NCI-H2227 (cell line): Measurements from ENCODE around the gene SCYL1.

ENCODE experiments used
- DNase-seq: peaks from one replicate; lab custom pipeline; 2025; ENCODE audit not compliant: unreplicated experiment; lab: John Stamatoyannopoulos, UW

Gene SCYL1

DNA sequence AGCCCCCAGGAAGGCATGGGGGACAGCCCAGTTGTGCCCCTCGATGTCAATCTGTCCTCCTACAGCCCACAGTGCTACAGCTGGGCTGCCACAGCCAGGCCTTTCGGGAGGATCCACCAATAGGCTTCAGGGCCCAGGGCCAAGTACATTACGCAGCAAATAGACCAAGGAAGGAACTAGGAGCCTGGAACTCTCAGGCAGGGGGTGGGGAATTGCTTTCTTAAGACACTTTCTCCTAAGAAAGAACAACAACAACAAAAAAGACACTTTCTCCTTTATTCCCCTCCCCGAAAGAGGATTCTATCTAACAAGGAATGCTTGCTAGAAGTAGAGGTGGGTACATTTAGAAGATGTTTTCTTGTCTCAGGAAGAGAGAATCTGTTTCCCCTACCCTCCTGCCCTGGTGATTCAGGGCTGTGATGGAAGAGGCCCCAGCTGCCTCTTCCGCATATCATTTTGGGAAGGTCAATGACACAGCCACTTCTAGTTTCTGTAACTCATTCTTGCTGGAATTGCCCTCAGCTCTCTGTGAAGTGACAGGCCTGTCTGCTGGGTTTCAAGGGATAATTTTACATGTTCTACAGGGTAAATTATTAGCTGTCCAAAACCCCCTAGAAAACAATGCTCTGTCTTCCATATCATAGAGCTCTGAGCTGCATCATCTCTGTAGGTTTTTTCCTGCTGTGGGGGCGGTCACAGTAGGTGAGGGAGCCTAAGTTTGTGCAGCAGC lies 32.1 kb upstream of the SCYL1 start:
- peak; percentile 85 for DNase-seq

- peak; percentile 55 for DNase-seq
These were observed 31.3 kb upstream of the SCYL1 start for GRCh38 chr11:65493367-65494176.

DNA sequence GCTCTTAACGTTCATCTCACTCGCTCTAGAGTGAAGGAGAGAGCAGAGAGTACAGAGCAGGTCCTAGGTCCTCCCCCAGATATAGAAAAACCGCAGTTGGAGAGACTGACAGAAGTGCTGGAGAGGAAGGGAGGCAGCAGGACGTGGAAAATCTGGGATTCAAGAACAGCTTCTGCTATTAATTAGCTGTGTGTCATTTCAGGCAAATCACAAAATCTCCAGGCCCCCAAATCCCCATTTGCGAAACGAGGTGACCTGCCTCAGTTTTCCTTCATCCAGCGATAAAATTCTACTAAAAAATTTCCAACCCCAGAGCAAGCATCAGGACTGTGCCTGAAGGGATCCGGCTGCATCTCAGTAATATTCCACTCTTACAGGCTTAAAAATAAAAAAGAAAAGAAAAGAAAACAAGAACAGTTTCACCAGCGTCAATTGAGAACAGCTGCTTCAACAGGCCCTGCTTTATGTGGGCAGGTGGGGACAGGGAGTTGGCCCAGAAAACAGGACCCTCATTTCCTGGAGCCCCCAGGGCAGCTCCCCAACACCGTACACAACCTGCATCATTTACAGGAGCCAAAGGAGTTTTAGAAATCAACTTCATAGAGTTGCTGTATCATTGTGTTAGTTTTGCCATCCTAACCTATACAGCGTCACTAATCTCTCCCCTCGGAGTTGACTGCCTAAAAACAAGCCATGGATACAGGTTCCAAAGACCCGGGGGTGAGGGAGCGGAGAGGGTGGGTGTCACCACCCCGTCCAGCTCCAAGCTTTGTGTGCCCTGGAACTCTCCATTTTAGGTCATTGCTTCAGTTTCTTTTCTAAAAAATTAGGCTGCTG lies 28.4 kb upstream of the SCYL1 start:
- DNase-seq: peak; percentile 29

GRCh38 chr11:65497141-65498041 lies 27.5 kb upstream of the SCYL1 start:
- peak; percentile 99 for DNase-seq

DNA sequence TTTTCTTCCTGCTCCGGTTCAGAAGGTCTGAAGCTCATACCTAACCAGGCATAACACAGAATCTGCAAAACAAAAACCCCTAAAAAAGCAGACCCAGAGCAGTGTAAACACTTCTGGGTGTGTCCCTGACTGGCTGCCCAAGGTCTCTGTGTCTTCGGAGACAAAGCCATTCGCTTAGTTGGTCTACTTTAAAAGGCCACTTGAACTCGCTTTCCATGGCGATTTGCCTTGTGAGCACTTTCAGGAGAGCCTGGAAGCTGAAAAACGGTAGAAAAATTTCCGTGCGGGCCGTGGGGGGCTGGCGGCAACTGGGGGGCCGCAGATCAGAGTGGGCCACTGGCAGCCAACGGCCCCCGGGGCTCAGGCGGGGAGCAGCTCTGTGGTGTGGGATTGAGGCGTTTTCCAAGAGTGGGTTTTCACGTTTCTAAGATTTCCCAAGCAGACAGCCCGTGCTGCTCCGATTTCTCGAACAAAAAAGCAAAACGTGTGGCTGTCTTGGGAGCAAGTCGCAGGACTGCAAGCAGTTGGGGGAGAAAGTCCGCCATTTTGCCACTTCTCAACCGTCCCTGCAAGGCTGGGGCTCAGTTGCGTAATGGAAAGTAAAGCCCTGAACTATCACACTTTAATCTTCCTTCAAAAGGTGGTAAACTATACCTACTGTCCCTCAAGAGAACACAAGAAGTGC lies 26.7 kb upstream of the SCYL1 start:
- DNase-seq: peak; percentile 61

GRCh38 chr11:65498727-65498976 lies 26.2 kb upstream of the SCYL1 start:
- DNase-seq: no peak

DNA sequence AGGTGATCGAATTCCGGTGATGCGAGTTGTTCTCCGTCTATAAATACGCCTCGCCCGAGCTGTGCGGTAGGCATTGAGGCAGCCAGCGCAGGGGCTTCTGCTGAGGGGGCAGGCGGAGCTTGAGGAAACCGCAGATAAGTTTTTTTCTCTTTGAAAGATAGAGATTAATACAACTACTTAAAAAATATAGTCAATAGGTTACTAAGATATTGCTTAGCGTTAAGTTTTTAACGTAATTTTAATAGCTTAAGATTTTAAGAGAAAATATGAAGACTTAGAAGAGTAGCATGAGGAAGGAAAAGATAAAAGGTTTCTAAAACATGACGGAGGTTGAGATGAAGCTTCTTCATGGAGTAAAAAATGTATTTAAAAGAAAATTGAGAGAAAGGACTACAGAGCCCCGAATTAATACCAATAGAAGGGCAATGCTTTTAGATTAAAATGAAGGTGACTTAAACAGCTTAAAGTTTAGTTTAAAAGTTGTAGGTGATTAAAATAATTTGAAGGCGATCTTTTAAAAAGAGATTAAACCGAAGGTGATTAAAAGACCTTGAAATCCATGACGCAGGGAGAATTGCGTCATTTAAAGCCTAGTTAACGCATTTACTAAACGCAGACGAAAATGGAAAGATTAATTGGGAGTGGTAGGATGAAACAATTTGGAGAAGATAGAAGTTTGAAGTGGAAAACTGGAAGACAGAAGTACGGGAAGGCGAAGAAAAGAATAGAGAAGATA lies 25.7 kb upstream of the SCYL1 start, which contains the start of gene MALAT1:
MALAT1 (plus strand) TSS at position 69 of the 736 bp plus-strand sequence.
- DNase-seq: peak; percentile 97

DNA sequence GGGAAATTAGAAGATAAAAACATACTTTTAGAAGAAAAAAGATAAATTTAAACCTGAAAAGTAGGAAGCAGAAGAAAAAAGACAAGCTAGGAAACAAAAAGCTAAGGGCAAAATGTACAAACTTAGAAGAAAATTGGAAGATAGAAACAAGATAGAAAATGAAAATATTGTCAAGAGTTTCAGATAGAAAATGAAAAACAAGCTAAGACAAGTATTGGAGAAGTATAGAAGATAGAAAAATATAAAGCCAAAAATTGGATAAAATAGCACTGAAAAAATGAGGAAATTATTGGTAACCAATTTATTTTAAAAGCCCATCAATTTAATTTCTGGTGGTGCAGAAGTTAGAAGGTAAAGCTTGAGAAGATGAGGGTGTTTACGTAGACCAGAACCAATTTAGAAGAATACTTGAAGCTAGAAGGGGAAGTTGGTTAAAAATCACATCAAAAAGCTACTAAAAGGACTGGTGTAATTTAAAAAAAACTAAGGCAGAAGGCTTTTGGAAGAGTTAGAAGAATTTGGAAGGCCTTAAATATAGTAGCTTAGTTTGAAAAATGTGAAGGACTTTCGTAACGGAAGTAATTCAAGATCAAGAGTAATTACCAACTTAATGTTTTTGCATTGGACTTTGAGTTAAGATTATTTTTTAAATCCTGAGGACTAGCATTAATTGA lies 25.0 kb upstream of the SCYL1 start:
- no peak for DNase-seq

DNA sequence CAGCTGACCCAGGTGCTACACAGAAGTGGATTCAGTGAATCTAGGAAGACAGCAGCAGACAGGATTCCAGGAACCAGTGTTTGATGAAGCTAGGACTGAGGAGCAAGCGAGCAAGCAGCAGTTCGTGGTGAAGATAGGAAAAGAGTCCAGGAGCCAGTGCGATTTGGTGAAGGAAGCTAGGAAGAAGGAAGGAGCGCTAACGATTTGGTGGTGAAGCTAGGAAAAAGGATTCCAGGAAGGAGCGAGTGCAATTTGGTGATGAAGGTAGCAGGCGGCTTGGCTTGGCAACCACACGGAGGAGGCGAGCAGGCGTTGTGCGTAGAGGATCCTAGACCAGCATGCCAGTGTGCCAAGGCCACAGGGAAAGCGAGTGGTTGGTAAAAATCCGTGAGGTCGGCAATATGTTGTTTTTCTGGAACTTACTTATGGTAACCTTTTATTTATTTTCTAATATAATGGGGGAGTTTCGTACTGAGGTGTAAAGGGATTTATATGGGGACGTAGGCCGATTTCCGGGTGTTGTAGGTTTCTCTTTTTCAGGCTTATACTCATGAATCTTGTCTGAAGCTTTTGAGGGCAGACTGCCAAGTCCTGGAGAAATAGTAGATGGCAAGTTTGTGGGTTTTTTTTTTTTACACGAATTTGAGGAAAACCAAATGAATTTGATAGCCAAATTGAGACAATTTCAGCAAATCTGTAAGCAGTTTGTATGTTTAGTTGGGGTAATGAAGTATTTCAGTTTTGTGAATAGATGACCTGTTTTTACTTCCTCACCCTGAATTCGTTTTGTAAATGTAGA lies 24.3 kb upstream of the SCYL1 start:
- DNase-seq: peak; percentile 65

- DNase-seq: peak; percentile 33
These were observed 23.8 kb upstream of the SCYL1 start for GRCh38 chr11:65501186-65501471.

DNA sequence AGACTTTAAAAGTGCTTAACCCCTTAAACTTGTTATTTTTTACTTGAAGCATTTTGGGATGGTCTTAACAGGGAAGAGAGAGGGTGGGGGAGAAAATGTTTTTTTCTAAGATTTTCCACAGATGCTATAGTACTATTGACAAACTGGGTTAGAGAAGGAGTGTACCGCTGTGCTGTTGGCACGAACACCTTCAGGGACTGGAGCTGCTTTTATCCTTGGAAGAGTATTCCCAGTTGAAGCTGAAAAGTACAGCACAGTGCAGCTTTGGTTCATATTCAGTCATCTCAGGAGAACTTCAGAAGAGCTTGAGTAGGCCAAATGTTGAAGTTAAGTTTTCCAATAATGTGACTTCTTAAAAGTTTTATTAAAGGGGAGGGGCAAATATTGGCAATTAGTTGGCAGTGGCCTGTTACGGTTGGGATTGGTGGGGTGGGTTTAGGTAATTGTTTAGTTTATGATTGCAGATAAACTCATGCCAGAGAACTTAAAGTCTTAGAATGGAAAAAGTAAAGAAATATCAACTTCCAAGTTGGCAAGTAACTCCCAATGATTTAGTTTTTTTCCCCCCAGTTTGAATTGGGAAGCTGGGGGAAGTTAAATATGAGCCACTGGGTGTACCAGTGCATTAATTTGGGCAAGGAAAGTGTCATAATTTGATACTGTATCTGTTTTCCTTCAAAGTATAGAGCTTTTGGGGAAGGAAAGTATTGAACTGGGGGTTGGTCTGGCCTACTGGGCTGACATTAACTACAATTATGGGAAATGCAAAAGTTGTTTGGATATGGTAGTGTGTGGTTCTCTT lies 23.2 kb upstream of the SCYL1 start:
- peak; percentile 33 for DNase-seq

GRCh38 chr11:65502274-65502554 lies 22.7 kb upstream of the SCYL1 start:
- no peak for DNase-seq

DNA sequence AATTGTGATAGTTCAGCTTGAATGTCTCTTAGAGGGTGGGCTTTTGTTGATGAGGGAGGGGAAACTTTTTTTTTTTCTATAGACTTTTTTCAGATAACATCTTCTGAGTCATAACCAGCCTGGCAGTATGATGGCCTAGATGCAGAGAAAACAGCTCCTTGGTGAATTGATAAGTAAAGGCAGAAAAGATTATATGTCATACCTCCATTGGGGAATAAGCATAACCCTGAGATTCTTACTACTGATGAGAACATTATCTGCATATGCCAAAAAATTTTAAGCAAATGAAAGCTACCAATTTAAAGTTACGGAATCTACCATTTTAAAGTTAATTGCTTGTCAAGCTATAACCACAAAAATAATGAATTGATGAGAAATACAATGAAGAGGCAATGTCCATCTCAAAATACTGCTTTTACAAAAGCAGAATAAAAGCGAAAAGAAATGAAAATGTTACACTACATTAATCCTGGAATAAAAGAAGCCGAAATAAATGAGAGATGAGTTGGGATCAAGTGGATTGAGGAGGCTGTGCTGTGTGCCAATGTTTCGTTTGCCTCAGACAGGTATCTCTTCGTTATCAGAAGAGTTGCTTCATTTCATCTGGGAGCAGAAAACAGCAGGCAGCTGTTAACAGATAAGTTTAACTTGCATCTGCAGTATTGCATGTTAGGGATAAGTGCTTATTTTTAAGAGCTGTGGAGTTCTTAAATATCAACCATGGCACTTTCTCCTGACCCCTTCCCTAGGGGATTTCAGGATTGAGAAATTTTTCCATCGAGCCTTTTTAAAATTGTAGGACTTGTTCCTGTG lies 22.1 kb upstream of the SCYL1 start:
- DNase-seq: peak; percentile 36

DNA sequence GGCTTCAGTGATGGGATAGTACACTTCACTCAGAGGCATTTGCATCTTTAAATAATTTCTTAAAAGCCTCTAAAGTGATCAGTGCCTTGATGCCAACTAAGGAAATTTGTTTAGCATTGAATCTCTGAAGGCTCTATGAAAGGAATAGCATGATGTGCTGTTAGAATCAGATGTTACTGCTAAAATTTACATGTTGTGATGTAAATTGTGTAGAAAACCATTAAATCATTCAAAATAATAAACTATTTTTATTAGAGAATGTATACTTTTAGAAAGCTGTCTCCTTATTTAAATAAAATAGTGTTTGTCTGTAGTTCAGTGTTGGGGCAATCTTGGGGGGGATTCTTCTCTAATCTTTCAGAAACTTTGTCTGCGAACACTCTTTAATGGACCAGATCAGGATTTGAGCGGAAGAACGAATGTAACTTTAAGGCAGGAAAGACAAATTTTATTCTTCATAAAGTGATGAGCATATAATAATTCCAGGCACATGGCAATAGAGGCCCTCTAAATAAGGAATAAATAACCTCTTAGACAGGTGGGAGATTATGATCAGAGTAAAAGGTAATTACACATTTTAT lies 21.4 kb upstream of the SCYL1 start:
- no peak for DNase-seq

DNA sequence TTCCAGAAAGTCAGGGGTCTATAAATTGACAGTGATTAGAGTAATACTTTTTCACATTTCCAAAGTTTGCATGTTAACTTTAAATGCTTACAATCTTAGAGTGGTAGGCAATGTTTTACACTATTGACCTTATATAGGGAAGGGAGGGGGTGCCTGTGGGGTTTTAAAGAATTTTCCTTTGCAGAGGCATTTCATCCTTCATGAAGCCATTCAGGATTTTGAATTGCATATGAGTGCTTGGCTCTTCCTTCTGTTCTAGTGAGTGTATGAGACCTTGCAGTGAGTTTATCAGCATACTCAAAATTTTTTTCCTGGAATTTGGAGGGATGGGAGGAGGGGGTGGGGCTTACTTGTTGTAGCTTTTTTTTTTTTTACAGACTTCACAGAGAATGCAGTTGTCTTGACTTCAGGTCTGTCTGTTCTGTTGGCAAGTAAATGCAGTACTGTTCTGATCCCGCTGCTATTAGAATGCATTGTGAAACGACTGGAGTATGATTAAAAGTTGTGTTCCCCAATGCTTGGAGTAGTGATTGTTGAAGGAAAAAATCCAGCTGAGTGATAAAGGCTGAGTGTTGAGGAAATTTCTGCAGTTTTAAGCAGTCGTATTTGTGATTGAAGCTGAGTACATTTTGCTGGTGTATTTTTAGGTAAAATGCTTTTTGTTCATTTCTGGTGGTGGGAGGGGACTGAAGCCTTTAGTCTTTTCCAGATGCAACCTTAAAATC lies 20.8 kb upstream of the SCYL1 start:
- peak; percentile 41 for DNase-seq
